ENCODE measurements around the gene CRYBG3.
A peak's percentile ranks its signal among the peaks of the same experiment; 100 is the strongest.

Gene CRYBG3

GRCh38 chr3:97860364-97860763 is 38.6 kb downstream of the CRYBG3 start:
- Mint-ChIP-seq H3K36me3 (ENCODE audit: low read depth) (peaks cover 3% of the 10 kb centered on the region), H3K4me1 (ENCODE audit: low read depth) (no peaks in the 10 kb centered on the region), H3K4me3 (no peak overlapping the region), H3K9me3 (no peaks in the 10 kb centered on the region), H3K27me3 (ENCODE audit: low read depth) (no peaks in the 10 kb centered on the region), H3K27ac (no peak overlapping the region)
- DNase-seq (ENCODE audit: low spot score), result no peak

GRCh38 chr3:97862582-97862981 is 40.8 kb downstream of the CRYBG3 start:
- no peak for DNase-seq (ENCODE audit: low spot score)
- Mint-ChIP-seq H3K9me3 (no peaks in the 10 kb centered on the region), H3K27me3 (ENCODE audit: low read depth) (no peaks in the 10 kb centered on the region), H3K27ac (no peak overlapping the region), H3K36me3 (ENCODE audit: low read depth) (peaks cover 5% of the 10 kb centered on the region), H3K4me1 (ENCODE audit: low read depth) (no peaks in the 10 kb centered on the region), H3K4me3 (no peak overlapping the region)

GRCh38 chr3:97863031-97863430 is 41.2 kb downstream of the CRYBG3 start:
- Mint-ChIP-seq H3K36me3 (ENCODE audit: low read depth) (peaks cover 5% of the 10 kb centered on the region), H3K4me1 (ENCODE audit: low read depth) (no peaks in the 10 kb centered on the region), H3K27ac (no peak overlapping the region), H3K27me3 (ENCODE audit: low read depth) (no peaks in the 10 kb centered on the region), H3K9me3 (no peaks in the 10 kb centered on the region), H3K4me3 (no peak overlapping the region)
- no peak for DNase-seq (ENCODE audit: low spot score)

- DNase-seq (ENCODE audit: low spot score), result no peak
- H3K4me3 Mint-ChIP-seq, result no peak overlapping the region
- no peaks in the 10 kb centered on the region for H3K4me1 Mint-ChIP-seq (ENCODE audit: low read depth)
- H3K27ac Mint-ChIP-seq, result no peak overlapping the region
- H3K36me3 Mint-ChIP-seq (ENCODE audit: low read depth), result peaks cover 5% of the 10 kb centered on the region
- no peaks in the 10 kb centered on the region for H3K9me3 Mint-ChIP-seq
- H3K27me3 Mint-ChIP-seq (ENCODE audit: low read depth), result no peaks in the 10 kb centered on the region
These were observed 42.0 kb downstream of the CRYBG3 start for GRCh38 chr3:97863775-97864174.

GRCh38 chr3:97871186-97871585 is 49.4 kb downstream of the CRYBG3 start:
- no peak overlapping the region for H3K4me3 Mint-ChIP-seq
- peaks cover 18% of the 10 kb centered on the region for H3K4me1 Mint-ChIP-seq (ENCODE audit: low read depth)
- DNase-seq (ENCODE audit: low spot score), result no peak

GRCh38 chr3:97871801-97872524 is 50.2 kb downstream of the CRYBG3 start:
- Mint-ChIP-seq H3K9me3 (peaks cover 14% of the 10 kb centered on the region), H3K27me3 (ENCODE audit: low read depth) (no peaks in the 10 kb centered on the region), H3K4me1 (ENCODE audit: low read depth) (peaks cover 21% of the 10 kb centered on the region), H3K36me3 (ENCODE audit: low read depth) (peaks cover 19% of the 10 kb centered on the region), H3K27ac (peak overlapping the region; percentile 84), H3K4me3 (peak overlapping the region; percentile 68)
- peak; percentile 64 for DNase-seq (ENCODE audit: low spot score)

More at GRCh38 chr3:97871186-97871585, 49.4 kb downstream of the CRYBG3 start:
- H3K36me3 Mint-ChIP-seq (ENCODE audit: low read depth), result peaks cover 19% of the 10 kb centered on the region
- H3K27me3 Mint-ChIP-seq (ENCODE audit: low read depth), result no peaks in the 10 kb centered on the region
- H3K27ac Mint-ChIP-seq, result peak overlapping the region; percentile 19
- peaks cover 14% of the 10 kb centered on the region for H3K9me3 Mint-ChIP-seq

- H3K36me3 Mint-ChIP-seq (ENCODE audit: low read depth), result peaks cover 20% of the 10 kb centered on the region
- H3K27ac Mint-ChIP-seq, result peak overlapping the region; percentile 84
- H3K9me3 Mint-ChIP-seq, result peaks cover 14% of the 10 kb centered on the region
- no peaks in the 10 kb centered on the region for H3K27me3 Mint-ChIP-seq (ENCODE audit: low read depth)
- peak overlapping the region; percentile 68 for H3K4me3 Mint-ChIP-seq
- peak; percentile 5 for DNase-seq (ENCODE audit: low spot score)
- H3K4me1 Mint-ChIP-seq (ENCODE audit: low read depth), result peaks cover 21% of the 10 kb centered on the region
These were observed 50.8 kb downstream of the CRYBG3 start for GRCh38 chr3:97872525-97873042.

- H3K27me3 Mint-ChIP-seq (ENCODE audit: low read depth), result no peaks in the 10 kb centered on the region
- no peak overlapping the region for H3K4me3 Mint-ChIP-seq
- H3K27ac Mint-ChIP-seq, result no peak overlapping the region
- H3K4me1 Mint-ChIP-seq (ENCODE audit: low read depth), result peaks cover 18% of the 10 kb centered on the region
- peaks cover 21% of the 10 kb centered on the region for H3K36me3 Mint-ChIP-seq (ENCODE audit: low read depth)
- peaks cover 3% of the 10 kb centered on the region for H3K9me3 Mint-ChIP-seq
- DNase-seq (ENCODE audit: low spot score), result no peak
These were observed 58.5 kb downstream of the CRYBG3 start for GRCh38 chr3:97880267-97880666.

GRCh38 chr3:97882975-97883598 is 61.3 kb downstream of the CRYBG3 start:
- Mint-ChIP-seq H3K27me3 (ENCODE audit: low read depth) (no peaks in the 10 kb centered on the region), H3K4me1 (ENCODE audit: low read depth) (peaks cover 15% of the 10 kb centered on the region), H3K36me3 (ENCODE audit: low read depth) (peaks cover 22% of the 10 kb centered on the region), H3K27ac (peak overlapping the region; percentile 83), H3K4me3 (peak overlapping the region; percentile 60), H3K9me3 (no peaks in the 10 kb centered on the region)
- peak; percentile 7 for DNase-seq (ENCODE audit: low spot score)

- H3K27ac Mint-ChIP-seq, result no peak overlapping the region
- no peak for DNase-seq (ENCODE audit: low spot score)
- H3K9me3 Mint-ChIP-seq, result no peaks in the 10 kb centered on the region
- no peaks in the 10 kb centered on the region for H3K27me3 Mint-ChIP-seq (ENCODE audit: low read depth)
- no peak overlapping the region for H3K4me3 Mint-ChIP-seq
- H3K4me1 Mint-ChIP-seq (ENCODE audit: low read depth), result peaks cover 15% of the 10 kb centered on the region
- peaks cover 23% of the 10 kb centered on the region for H3K36me3 Mint-ChIP-seq (ENCODE audit: low read depth)
These were observed 61.9 kb downstream of the CRYBG3 start for GRCh38 chr3:97883736-97884135.

- Mint-ChIP-seq H3K4me3 (no peak overlapping the region), H3K36me3 (ENCODE audit: low read depth) (peaks cover 23% of the 10 kb centered on the region), H3K27ac (no peak overlapping the region)
These were observed 62.8 kb downstream of the CRYBG3 start for GRCh38 chr3:97884586-97885123.

GRCh38 chr3:97885931-97886824 is 64.4 kb downstream of the CRYBG3 start:
- no peak overlapping the region for H3K27ac Mint-ChIP-seq
- no peak overlapping the region for H3K4me3 Mint-ChIP-seq
- H3K27me3 Mint-ChIP-seq (ENCODE audit: low read depth), result no peaks in the 10 kb centered on the region
- H3K9me3 Mint-ChIP-seq, result no peaks in the 10 kb centered on the region
- peaks cover 15% of the 10 kb centered on the region for H3K4me1 Mint-ChIP-seq (ENCODE audit: low read depth)
- no peak for DNase-seq (ENCODE audit: low spot score)
- peaks cover 20% of the 10 kb centered on the region for H3K36me3 Mint-ChIP-seq (ENCODE audit: low read depth)

More at GRCh38 chr3:97884586-97885123, 62.8 kb downstream of the CRYBG3 start:
- DNase-seq (ENCODE audit: low spot score), result no peak
- Mint-ChIP-seq H3K4me1 (ENCODE audit: low read depth) (peaks cover 15% of the 10 kb centered on the region), H3K27me3 (ENCODE audit: low read depth) (no peaks in the 10 kb centered on the region), H3K9me3 (no peaks in the 10 kb centered on the region)

- Mint-ChIP-seq H3K4me1 (ENCODE audit: low read depth) (no peaks in the 10 kb centered on the region), H3K27ac (no peak overlapping the region), H3K36me3 (ENCODE audit: low read depth) (peaks cover 11% of the 10 kb centered on the region), H3K9me3 (no peaks in the 10 kb centered on the region), H3K27me3 (ENCODE audit: low read depth) (no peaks in the 10 kb centered on the region), H3K4me3 (no peak overlapping the region)
- DNase-seq (ENCODE audit: low spot score), result no peak
These were observed 68.0 kb downstream of the CRYBG3 start for GRCh38 chr3:97889814-97890213.
